DMS153 (cell line): ENCODE results near the gene NT5DC4.

Experiments
- DNase-seq: peaks from one replicate; lab custom pipeline; 2025; lab: John Stamatoyannopoulos, UW

The NT5DC4 gene

DNA sequence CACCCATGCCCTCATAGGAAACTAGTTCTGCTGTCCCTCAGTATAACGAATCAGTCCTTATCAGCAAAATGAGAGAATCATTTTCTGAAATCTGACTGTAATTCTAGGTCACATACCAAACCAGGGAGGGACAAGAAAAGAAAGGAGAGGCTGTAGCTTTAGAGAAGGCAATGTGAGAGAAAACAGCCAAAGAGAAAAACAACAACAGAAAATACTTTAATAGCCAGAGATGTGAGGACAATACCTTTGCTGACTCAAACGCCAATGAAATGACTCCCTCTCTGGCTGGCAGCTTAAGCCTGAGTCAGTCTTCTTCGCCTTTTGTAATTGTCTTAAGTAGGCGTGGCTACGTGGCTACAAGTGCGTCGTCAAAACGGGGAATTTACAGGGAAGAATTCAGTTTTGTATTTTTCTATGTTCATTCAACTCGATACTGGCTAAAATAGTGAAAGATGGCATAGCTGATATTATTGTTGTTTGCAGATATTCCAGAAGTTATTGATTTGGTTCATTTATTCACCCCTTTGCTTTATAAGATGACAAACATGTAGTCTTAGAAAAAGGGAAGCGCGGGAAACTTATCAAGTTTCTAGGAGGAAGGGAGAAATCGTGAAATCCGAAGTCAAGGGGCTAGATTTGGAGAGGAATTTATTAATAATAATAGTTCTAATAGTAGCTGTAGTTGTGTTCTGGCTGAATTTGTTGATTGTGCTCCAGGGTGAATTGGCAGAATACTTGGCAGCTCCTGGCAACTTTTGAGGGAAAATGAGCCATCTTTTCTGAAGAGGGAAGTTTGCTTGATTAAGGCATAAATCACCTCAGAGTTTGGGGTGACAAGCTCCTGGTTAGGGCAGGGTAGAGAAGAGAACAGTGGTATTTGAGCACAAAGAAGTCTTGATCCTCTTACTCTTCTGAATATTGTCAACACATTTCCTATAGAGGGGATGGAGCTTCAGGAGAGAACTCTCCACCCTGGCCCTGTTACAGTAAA lies 63.7 kb downstream of the NT5DC4 start, which contains the start of gene IL1A:
Gene IL1A, minus strand, starts transcription at position 295 of the 991 bp plus-strand sequence. CDS start 723 bp downstream, outside the sequence.
- DNase-seq = no peak

DNA sequence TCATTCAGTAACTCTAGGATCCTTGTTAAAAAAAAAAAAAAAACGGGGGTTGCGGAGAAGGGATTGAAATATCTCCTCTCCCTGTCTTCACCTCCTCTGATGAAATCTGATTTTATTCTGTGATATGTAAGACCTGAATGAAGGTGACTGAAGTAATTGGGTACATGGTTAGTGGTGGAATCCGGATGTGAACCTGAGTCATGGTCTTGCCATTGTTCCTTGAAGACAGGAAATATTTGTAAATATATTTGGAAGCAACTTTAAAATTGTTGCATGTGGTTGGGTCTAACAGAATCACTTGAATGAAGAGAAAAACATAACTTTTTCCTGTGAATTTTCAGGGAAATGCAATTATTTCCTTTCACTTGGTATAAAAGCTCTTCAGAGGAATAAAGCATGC lies 66.5 kb downstream of the NT5DC4 start:
- DNase-seq = no peak

- no peak for DNase-seq
Measured at GRCh38 chr2:112787729-112788393, 67.0 kb downstream of the NT5DC4 start.

GRCh38 chr2:112788653-112789052 lies 67.8 kb downstream of the NT5DC4 start:
- no peak for DNase-seq
